Hepatocyte (in vitro differentiated cells): ENCODE data around the gene DDX19B.

Source experiments
- EZH2 ChIP-seq: fragments of 200-600 bp; sonication (generic); IDR thresholded peaks from 2 replicates; pipeline ENCODE4 v1.6.1; 2016; ENCODE audit warnings: antibody characterized with exemption, mild to moderate bottlenecking, borderline replicate concordance
- TF ChIP-seq, protein P1 (sequence below): fragments of 200-600 bp; sonication (generic); IDR thresholded peaks from 2 replicates; pipeline ENCODE4 v1.5.1; 2016; ENCODE audit warnings: antibody characterized with exemption, mild to moderate bottlenecking; ENCODE audit not compliant: poor library complexity

DNA sequence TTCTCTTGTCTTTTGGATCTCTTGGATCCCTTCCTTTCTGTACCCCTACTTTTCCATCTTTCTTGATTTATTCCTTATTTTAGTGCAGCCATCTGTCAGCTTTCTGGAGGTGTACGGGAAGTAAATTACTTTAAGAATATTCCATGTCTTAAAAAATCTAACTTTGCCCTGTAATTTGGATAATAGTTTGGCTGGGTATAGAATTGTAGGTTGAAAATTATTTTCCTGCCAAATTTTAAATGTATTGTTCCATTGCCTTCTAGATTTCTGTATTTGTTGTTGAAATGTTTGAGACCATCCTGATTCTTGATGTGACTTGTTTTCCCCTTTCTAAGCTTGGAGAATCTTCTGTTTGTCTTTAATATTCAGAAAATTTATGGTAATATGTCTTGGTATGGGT lies 2.1 kb downstream of the DDX19B start:
- no peak for TF ChIP-seq EZH2
- TF ChIP-seq, protein P1, sequence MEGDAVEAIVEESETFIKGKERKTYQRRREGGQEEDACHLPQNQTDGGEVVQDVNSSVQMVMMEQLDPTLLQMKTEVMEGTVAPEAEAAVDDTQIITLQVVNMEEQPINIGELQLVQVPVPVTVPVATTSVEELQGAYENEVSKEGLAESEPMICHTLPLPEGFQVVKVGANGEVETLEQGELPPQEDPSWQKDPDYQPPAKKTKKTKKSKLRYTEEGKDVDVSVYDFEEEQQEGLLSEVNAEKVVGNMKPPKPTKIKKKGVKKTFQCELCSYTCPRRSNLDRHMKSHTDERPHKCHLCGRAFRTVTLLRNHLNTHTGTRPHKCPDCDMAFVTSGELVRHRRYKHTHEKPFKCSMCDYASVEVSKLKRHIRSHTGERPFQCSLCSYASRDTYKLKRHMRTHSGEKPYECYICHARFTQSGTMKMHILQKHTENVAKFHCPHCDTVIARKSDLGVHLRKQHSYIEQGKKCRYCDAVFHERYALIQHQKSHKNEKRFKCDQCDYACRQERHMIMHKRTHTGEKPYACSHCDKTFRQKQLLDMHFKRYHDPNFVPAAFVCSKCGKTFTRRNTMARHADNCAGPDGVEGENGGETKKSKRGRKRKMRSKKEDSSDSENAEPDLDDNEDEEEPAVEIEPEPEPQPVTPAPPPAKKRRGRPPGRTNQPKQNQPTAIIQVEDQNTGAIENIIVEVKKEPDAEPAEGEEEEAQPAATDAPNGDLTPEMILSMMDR: no peak
